Activated naive CD8-positive, alpha-beta T cell treated with anti-CD3 and anti-CD28 coated beads, Interleukin-2, amount 50 U/mL, for 16 hours (primary cell): ENCODE results near the gene NSD2.
"Not testable (repeated sequence)": the region's sequence is repeated elsewhere in the genome, so short reads cannot be mapped to it uniquely, and the experiment has no call there.

ENCODE experiments used
- DNase-seq: peaks from one replicate; pipeline ENCODE4 v3.0.0-alpha.2; 2020; ENCODE audit warnings: low read depth, low spot score

The NSD2 gene

DNA sequence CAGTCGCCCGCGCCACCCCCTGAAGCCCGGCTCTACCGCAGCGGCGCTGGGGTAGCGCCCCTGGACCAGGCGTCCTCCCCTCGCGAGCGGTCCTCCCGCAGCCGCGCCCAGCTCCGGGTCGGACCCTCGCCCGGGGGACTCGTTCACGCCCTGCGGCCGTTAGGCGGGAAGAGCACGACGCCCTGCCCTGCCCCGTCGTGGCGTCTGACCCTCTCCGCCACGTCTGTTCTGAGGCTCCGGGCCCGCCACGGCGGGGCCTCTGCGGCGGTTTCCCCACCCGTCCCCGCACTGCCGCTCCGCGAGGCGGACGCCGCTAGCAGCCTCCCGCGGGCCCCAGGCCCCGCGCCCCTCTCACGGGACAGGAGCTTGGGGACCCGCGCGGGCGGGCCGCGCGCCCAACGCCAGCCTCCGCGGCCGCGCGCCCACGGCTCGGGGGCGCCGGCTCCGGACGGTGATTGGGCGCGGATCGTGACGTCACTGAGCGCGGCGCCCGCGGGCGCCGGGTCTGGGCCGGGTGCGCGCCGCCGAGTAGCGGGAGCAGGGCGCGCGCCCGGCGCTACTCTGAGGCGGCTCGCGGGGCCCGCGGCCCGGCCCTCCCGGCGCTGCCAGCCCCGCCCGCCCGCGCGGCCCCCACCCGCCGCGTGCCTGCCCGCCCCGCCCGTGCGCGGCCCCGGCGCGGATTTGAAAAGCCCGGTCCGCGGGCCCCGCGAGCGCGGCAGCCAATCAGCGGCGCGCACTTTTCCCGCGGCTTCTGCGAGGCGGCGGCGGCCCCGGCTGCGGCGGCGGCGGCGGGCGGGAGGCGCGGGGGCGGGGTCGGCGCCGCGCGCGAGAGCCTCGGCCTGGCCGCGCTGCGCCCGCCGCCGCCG lies at the start of gene NSD2:
Gene NSD2 (plus strand): TSS at position 816 of the 866 bp plus-strand sequence. CDS start 29,262 bp downstream, outside the sequence.
- DNase-seq, result peak; percentile 71

- DNase-seq, result no peak
Measured at GRCh38 chr4:1821679-1822567, 49.3 kb upstream of the NSD2 start.

DNA sequence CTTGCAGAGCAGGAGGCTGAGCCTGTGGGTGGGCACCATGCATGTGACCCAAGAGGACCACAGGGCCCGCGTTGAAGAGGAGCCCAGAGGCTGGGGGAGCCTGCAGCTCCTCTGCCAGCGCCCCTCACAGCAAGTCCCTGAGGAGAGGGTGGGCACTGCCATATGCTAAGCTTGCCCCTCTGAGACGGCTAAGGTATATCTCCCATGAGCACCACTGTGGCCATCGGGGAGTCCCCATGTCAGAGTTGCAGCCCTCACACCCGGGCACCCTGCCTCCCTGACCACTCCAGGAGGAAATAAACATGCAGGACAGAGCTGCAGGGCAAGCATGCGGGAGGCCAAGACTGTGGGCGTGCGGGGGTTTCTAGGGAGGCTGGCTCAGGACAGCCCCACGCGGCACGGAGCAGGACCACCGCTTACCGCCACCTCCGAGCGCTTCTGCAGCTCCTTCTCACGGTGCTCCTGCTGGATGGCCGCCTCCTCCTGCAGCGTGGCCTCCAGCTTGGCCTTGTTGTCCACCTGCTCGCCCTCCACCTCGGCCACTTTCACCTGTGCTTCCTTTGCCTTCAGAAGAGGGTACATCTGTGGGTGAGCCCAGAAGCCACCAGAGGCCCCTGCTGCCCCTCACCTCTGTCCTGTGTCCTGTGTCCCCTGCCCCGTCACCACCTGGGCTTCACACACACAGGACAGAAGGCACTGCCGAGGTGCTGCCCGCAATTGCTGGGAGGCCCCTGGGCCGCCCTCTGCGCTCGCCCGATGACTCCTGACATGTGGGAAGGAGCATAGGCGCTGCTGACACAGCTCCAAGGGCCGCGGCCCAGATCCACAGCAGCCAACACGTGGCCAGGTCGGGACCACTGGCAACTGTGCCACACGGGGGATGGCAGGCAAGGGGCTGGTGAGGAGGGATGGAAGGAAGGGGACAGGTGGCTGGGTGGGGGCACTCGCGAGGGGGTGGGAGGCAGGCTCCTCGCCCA lies 48.3 kb upstream of the NSD2 start:
- DNase-seq, result no peak

DNA sequence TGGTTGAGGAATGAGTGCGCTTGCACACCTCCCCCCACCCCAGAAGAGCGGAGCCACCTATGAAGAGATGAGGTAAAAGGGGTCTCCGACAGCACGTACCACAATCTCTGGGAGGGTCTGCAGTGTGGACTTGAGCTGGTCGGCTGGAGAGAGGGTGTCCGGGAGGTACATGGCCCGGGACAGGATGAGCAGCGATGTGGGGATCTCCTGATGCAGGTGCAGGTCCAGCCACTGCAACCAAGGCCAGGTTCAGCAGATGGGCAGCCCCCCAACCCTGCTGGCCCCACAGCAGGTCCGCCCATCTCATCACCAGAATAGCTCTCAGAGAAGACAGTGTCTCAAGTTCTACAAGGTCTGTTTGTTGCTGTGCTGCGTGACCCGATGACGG lies 47.7 kb upstream of the NSD2 start:
- DNase-seq, result no peak

DNA sequence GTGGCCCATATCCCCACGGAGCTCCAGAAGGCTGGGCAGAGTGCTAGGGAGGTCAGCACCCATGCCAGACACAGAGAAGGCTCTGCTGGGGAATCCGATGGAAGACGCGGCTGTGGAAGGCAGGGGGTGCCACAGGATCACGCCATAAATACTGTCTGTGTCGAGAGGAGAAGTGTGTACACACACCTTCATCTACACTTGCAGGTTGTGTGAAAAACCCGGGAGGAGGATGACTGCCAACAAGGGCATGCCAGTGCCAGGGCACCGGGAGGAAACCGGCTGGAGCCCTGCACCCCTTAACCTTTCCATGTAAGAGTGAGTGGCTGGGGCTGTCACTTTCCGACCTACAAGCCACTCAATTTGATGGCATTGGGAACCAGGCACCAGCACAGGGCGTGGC lies 46.4 kb upstream of the NSD2 start:
- no peak for DNase-seq

- no peak for DNase-seq
Measured at GRCh38 chr4:1825326-1825725, 45.9 kb upstream of the NSD2 start.

DNA sequence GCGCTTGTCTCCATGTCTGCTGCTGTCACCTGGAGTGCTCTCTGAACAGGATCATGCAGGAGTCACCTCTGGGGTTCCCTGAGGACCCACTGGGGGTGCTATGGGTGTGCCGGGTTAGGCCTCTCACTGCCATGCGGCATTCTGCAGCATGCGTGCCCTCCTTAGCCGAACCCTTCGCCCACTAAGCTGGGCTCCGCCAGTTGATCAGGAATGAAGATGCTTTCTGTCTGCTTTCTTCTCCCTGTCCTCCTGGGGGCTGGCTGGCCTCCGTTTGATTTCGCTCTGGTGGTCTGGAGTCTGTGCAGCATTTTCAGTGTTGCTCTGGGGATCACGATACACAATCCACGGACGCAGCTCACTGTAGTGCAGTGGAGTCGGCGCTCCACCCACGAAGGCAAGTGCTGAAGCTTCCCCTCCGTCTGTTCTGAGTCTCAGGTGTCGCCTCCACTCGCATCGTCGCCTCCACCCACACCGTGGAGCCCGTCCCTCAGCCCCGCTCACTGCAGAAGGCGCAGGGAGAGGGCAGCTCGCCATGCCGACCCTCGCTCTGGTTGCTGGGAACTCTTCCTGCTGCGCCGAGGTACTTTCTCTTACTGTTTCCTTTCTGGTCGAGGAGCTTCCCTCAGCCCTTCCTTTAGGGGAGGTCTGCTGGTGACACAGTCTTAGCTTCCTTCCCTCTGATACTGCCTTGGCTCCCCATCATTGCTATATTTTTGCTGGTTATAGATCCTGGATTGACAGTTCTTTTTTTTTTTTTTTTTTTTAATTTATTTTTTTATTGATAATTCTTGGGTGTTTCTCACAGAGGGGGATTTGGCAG lies 44.5 kb upstream of the NSD2 start:
- DNase-seq, result no peak

DNA sequence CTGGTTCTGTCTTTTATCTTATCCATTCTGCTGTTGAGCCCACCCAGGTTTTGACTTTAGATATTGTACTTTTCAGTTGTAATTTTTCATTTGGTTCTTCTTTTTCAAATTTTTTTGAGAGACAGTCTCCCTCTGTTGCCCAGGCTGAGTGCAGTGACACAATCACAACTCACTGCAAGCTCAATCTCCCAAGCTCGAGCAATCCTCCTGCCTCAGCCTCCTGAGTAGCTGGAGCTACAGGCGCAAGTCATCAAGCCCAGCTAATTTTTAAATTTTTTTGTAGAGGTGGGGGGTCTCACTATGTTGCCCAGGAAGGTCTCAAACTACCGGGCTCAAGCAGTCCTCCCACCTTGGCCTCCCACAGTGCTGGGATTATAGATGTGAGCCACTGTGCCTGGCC lies 41.0 kb upstream of the NSD2 start:
- DNase-seq, result no peak

- no peak for DNase-seq
Measured at GRCh38 chr4:1830642-1831228, 40.5 kb upstream of the NSD2 start.

- DNase-seq, result no peak
Measured at GRCh38 chr4:1831331-1831730, 39.9 kb upstream of the NSD2 start.

DNA sequence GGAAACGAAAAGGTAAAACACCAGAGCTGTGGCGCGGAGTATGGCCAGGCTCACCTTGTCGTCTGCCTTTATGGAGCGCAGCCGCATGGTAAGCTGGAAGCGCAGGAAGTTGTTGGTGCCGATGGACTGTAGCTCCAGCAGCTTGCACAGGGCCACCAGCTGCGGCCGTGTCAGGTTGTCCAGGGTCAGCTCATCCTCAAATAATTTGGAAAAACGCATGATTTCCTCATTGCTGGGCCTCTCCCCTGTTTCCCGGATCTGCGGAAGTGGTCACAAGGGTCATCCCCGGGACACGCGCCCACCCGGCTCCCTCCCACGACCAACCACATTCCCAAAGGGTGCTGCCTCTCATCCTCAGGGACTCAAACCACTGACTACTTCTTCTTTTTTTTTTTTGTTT lies 38.5 kb upstream of the NSD2 start:
- no peak for DNase-seq

GRCh38 chr4:1833307-1834046 lies 37.7 kb upstream of the NSD2 start:
- no peak for DNase-seq

GRCh38 chr4:1834047-1834775 lies 37.0 kb upstream of the NSD2 start:
- DNase-seq, result no peak

DNA sequence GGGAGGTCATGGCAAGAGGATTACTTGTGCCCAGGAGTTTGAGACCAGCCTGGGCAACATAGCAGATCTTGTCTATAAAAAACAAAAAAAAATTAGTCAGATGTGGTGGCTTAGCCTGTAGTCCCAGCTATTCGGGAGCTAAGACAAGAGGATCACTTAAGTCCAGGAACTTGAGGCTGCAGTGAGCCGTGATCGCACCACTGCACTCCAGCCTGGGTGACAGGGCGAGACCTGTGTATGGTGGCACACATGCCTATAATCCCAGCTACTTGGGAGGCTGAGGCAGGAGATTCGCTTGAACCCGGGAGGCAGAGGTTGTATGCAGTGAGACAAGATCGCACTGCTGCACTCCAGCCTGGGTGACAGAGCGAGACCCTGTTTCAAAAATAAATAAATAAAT lies 35.4 kb upstream of the NSD2 start:
- not testable (repeated sequence) for DNase-seq

GRCh38 chr4:1836650-1837049 lies 34.5 kb upstream of the NSD2 start:
- DNase-seq, result no peak

DNA sequence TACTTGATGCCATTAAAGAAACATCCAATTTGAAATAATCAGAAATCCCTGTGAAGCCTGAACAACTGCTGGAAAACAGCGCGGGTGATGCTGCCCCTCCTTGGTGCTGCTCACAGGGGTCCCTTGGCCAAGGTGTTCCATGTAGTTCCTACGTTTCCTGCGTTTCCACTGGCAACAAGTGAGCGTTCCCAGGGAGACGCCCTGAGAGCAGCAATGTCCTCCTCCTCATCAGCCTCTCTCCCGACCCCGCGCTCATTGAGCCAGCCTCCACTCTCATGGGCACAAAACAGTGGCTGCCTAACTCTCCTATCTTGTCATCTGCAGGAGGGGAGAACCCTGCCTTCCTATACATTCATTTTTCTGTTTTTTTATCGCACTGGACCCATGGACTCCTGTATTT lies 34.1 kb upstream of the NSD2 start:
- no peak for DNase-seq

GRCh38 chr4:1839282-1839681 lies 31.9 kb upstream of the NSD2 start:
- no peak for DNase-seq

GRCh38 chr4:1841201-1841886 lies 29.8 kb upstream of the NSD2 start:
- DNase-seq, result no peak
